SK-N-SH (cell line): Measurements from ENCODE around the gene MMP19. TPM values are rescaled to one million over a fixed set of nuclear protein-coding genes. Genes with fewer than 3 reads are reported as not detected.

Experiments
- CTCF ChIA-PET: fragments of 300-600, 350-600 bp; formaldehyde crosslinking; extraction: SDS; loops from one replicate; lab custom pipeline; 2021; lab: Yijun Ruan, JAX
- POLR2A ChIA-PET: fragments of 350-600 bp; sonication (Branson Sonifier 250); formaldehyde crosslinking; extraction: SDS; loops from one replicate; lab custom pipeline; 2020; ENCODE audit warnings: antibody characterized with exemption, inconsistent platforms; lab: Yijun Ruan, JAX
- DNase-seq: peaks from one replicate; pipeline ENCODE4 v3.0.0; 2012
- H2AFZ ChIP-seq: fragments of 200-600 bp; sonication (generic); 2 replicates; pipeline ENCODE4 v1.8.1; 2016; ENCODE audit warnings: antibody characterized with exemption, mild to moderate bottlenecking, low read depth
- H3F3A ChIP-seq: fragments of 200-600 bp; sonication (generic); replicated peaks from 2 replicates; pipeline ENCODE3; 2016; ENCODE audit warnings: antibody characterized with exemption, mild to moderate bottlenecking; ENCODE audit not compliant: insufficient read depth
- H3K27ac ChIP-seq, 2 experiments: fragments of 200-500 bp in 1 of 2; fragments of 200-600 bp in 1 of 2; sonication (Bioruptor generic) in 1 of 2; sonication (generic), shearing (Covaris generic) in 1 of 2; 2 replicates each; pipeline versions ENCODE4 v1.5.1 to v1.6.1; 2014 to 2016; ENCODE audit warnings: low read depth in 2 of 2, inconsistent platforms in 1 of 2, low read length in 1 of 2, mild to moderate bottlenecking in 1 of 2, mixed read lengths in 1 of 2
- H3K27me3 ChIP-seq: fragments of 200-600 bp; sonication (generic), shearing (Covaris generic); 2 replicates; pipeline ENCODE4 v1.6.1; 2016; ENCODE audit warnings: mixed run types; ENCODE audit not compliant: insufficient read depth
- H3K36me3 ChIP-seq, 2 experiments: fragments of 200-500 bp in 1 of 2; fragments of 200-600 bp in 1 of 2; sonication (Bioruptor generic) in 1 of 2; sonication (generic) in 1 of 2; replicated peaks in 1 of 2; 2 replicates each; pipeline versions ENCODE3 to v1.5.1; 2014 to 2016; ENCODE audit warnings: low read length in 1 of 2, mild to moderate bottlenecking in 1 of 2; ENCODE audit not compliant: insufficient read depth in 2 of 2, control insufficient read depth in 1 of 2
- H3K4me1 ChIP-seq, 2 experiments: fragments of 200-500 bp in 1 of 2; fragments of 200-600 bp in 1 of 2; sonication (Bioruptor generic) in 1 of 2; sonication (generic), shearing (Covaris generic) in 1 of 2; 2 replicates each; pipeline versions ENCODE4 v1.5.1 to v1.6.1; 2014 to 2016; ENCODE audit warnings: low read depth in 1 of 2, low read length in 1 of 2, mixed run types in 1 of 2; ENCODE audit not compliant: insufficient read depth in 2 of 2, control insufficient read depth in 1 of 2
- H3K4me2 ChIP-seq: fragments of 200-600 bp; sonication (generic), shearing (Covaris generic); 2 replicates; pipeline ENCODE4 v1.6.1; 2017; ENCODE audit warnings: mixed run types
- H3K4me3 ChIP-seq, 2 experiments: fragments of 200-500 bp in 1 of 2; fragments of 200-600 bp in 1 of 2; sonication (Bioruptor generic) in 1 of 2; sonication (generic), shearing (Covaris generic) in 1 of 2; 2 replicates each; pipeline versions ENCODE4 v1.5.1 to v1.8.1; 2014 to 2016; ENCODE audit warnings: low read depth in 2 of 2, inconsistent platforms in 1 of 2, low read length in 1 of 2, mild to moderate bottlenecking in 1 of 2, mixed read lengths in 1 of 2, moderate library complexity in 1 of 2
- H3K79me2 ChIP-seq: fragments of 200-600 bp; sonication (generic); 2 replicates; pipeline ENCODE4 v1.8.1; 2017; ENCODE audit warnings: mild to moderate bottlenecking; ENCODE audit not compliant: insufficient read depth
- H3K9ac ChIP-seq: fragments of 200-600 bp; sonication (generic); 2 replicates; pipeline ENCODE4 v1.6.1; 2017; ENCODE audit warnings: mixed run types
- H3K9me2 ChIP-seq: fragments of 200-600 bp; sonication (generic); 2 replicates; pipeline ENCODE4 v1.6.1; 2017; ENCODE audit warnings: mixed run types
- H3K9me3 ChIP-seq: fragments of 200-600 bp; sonication (generic); 2 replicates; pipeline ENCODE4 v1.6.1; 2017; ENCODE audit warnings: mixed run types, mild to moderate bottlenecking, moderate library complexity
- H4K20me1 ChIP-seq: fragments of 200-600 bp; sonication (generic); 2 replicates; pipeline ENCODE4 v1.6.1; 2017; ENCODE audit warnings: mild to moderate bottlenecking, mixed run types; ENCODE audit not compliant: insufficient read depth
- CHD2 ChIP-seq: fragments of 150-350 bp; IDR thresholded peaks from 2 replicates; pipeline ENCODE4 v1.6.1; 2018; ENCODE audit warnings: low read length; ENCODE audit not compliant: partially characterized antibody
- CTCF ChIP-seq: fragments of 200-600 bp; sonication (generic); IDR thresholded peaks from 2 replicates; pipeline ENCODE4 v1.6.1; 2017; ENCODE audit warnings: antibody characterized with exemption, mild to moderate bottlenecking, moderate library complexity
- ELF1 ChIP-seq: IDR thresholded peaks from 2 replicates; pipeline ENCODE4 v1.4.0; 2012
- EP300 ChIP-seq, 2 experiments: IDR thresholded peaks; 2 replicates each; pipeline versions ENCODE4 v1.4.0 to v1.6.1; 2012; ENCODE audit warnings: borderline replicate concordance in 1 of 2, low read depth in 1 of 2, low read length in 1 of 2
- EZH2phosphoT487 ChIP-seq: fragments of 200-600 bp; sonication (generic); IDR thresholded peaks from 2 replicates; pipeline ENCODE4 v1.6.1; 2017; ENCODE audit warnings: low read depth, mixed run types, mild to moderate bottlenecking, antibody characterized with exemption, moderate library complexity, borderline replicate concordance
- FOSL2 ChIP-seq: IDR thresholded peaks from 2 replicates; pipeline ENCODE4 v1.4.0; 2012; ENCODE audit warnings: low read depth, mild to moderate bottlenecking, moderate library complexity, borderline replicate concordance
- MEF2A ChIP-seq: IDR thresholded peaks from 2 replicates; pipeline ENCODE4 v1.4.0; 2012; ENCODE audit warnings: low read depth, borderline replicate concordance
- NRF1 ChIP-seq: IDR thresholded peaks from 2 replicates; pipeline ENCODE4 v1.6.1; 2012; ENCODE audit warnings: low read depth, mild to moderate bottlenecking, low read length
- ZBTB33 ChIP-seq: IDR thresholded peaks from 2 replicates; pipeline ENCODE4 v1.4.0; 2012; ENCODE audit warnings: low read depth, borderline replicate concordance
- WGBS: methylation state at CpG from one replicate; pipeline ENCODE4 v1.1.6; 2017; ENCODE audit warnings: low lambda C conversion rate; 5-methylcytosine and 5-hydroxymethylcytosine counted together
- polyA plus RNA-seq, 3 experiments: library from polyadenylated mRNA; depleted of rRNA; stranded (reverse); fragments of >200 nt; gene quantifications; 2 replicates each; pipeline ENCODE4 v1.2.3, GENCODE V29; 2012
- TF ChIP-seq, protein P1 (sequence below): IDR thresholded peaks from 2 replicates; pipeline ENCODE4 v1.4.0; 2012; ENCODE audit warnings: low read depth
- TF ChIP-seq, protein P2 (sequence below): IDR thresholded peaks from 2 replicates; pipeline ENCODE4; 2012

MMP19 gene
- polyA plus RNA-seq, 1 of the 3 experiments (the other 2 are of a cell fraction) = 5.7 TPM

DNA sequence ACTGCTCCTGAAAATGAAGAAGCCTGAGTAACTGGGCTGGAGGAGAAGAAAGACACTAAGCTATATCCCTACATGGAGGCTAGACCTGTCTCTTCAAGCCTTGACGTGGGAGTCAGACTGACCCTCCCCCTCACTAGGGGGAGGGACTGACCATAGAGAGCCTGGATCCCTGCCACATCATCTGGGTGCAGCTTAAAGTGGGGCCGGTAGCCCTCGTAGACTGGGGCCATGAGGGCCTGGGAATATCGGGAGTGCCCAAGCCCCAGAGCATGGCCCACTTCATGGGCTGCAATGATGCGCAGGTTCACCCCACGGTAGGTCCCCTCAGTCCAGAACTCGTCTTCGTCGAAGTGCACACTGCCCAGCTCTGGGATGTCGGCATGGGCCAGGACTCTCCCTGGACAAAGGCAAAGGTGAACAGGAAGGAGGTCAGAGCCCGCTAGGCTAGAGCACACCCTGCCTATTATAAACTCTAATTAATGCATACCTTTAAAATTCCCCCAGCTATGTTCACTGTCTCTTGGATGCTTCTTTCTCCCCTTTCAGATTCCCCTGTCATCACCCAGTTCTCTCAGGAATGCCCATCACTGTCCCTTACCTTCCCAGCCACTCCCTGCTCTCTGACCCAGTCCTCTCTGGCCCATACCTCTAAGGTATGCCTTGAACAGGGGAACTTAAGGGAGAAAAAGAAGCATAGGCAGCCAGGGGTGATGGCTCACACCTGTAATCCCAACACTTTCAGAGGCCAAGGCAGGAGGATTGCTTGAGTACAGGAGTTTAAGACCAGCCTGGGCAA, 3.2 kb downstream of the MMP19 start:
- H3K27me3 ChIP-seq = no peaks in the 10 kb centered on the region
- H2AFZ ChIP-seq = no peak overlapping the region
- H3K27ac ChIP-seq = no peak overlapping the region
- no peaks in the 10 kb centered on the region for H3F3A ChIP-seq
- no peaks in the 10 kb centered on the region for H3K79me2 ChIP-seq
- ChIA-PET POLR2A (interaction anchor here (0.9 kb wide), 1 partner anchor 89 kb away, joined by 3 read pairs; the partner anchor contains the start of gene PYM1), CTCF (no interaction called here)
- H3K4me3 ChIP-seq = no peak overlapping the region
- H3K9me3 ChIP-seq = no peaks in the 10 kb centered on the region
- DNase-seq = no peak
- no peaks in the 10 kb centered on the region for H4K20me1 ChIP-seq
- no peak overlapping the region for H3K4me2 ChIP-seq
- H3K9me2 ChIP-seq = no peaks in the 10 kb centered on the region
- 84% methylated on average over 10 of the region's 11 CpGs for whole genome bisulfite sequencing
- H3K4me1 ChIP-seq = 0 out of 4 replicates have a peak, but pooled peaks cover 0 to 9% of the 10 kb centered on the region in 2 experiments
- no peak for TF ChIP-seq ZBTB33
- TF ChIP-seq EP300 (IDR thresholded peaks at IDR 0.05; ENCODE audit: borderline replicate concordance in 1 of 2, low read depth in 1 of 2, low read length in 1 of 2) = no peak
- TF ChIP-seq, protein P1, sequence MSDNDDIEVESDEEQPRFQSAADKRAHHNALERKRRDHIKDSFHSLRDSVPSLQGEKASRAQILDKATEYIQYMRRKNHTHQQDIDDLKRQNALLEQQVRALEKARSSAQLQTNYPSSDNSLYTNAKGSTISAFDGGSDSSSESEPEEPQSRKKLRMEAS = no peak
- no peak for TF ChIP-seq CTCF
- no peak for TF ChIP-seq CHD2
- TF ChIP-seq MEF2A = no peak
- TF ChIP-seq, protein P2, sequence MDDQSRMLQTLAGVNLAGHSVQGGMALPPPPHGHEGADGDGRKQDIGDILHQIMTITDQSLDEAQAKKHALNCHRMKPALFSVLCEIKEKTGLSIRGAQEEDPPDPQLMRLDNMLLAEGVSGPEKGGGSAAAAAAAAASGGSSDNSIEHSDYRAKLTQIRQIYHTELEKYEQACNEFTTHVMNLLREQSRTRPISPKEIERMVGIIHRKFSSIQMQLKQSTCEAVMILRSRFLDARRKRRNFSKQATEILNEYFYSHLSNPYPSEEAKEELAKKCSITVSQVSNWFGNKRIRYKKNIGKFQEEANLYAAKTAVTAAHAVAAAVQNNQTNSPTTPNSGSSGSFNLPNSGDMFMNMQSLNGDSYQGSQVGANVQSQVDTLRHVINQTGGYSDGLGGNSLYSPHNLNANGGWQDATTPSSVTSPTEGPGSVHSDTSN = no peak
- no peak for TF ChIP-seq NRF1
- TF ChIP-seq FOSL2 = no peak
- TF ChIP-seq ELF1 = no peak
- TF ChIP-seq EZH2phosphoT487 = no peak
- H3K9ac ChIP-seq = no peak overlapping the region
- H3K36me3 ChIP-seq = no peaks in the 10 kb centered on the region
